Fibroblast of peridontal ligament (primary cell): ENCODE data around the gene IFRD2.

Source experiments
- DNase-seq: peaks from one replicate; pipeline ENCODE4 v3.0.0-alpha.2; 2010; ENCODE audit errors: extremely low read depth

Gene IFRD2, protein sequence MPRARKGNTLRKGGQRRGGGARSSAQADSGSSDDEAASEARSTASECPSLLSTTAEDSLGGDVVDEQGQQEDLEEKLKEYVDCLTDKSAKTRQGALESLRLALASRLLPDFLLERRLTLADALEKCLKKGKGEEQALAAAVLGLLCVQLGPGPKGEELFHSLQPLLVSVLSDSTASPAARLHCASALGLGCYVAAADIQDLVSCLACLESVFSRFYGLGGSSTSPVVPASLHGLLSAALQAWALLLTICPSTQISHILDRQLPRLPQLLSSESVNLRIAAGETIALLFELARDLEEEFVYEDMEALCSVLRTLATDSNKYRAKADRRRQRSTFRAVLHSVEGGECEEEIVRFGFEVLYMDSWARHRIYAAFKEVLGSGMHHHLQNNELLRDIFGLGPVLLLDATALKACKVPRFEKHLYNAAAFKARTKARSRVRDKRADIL

DNA sequence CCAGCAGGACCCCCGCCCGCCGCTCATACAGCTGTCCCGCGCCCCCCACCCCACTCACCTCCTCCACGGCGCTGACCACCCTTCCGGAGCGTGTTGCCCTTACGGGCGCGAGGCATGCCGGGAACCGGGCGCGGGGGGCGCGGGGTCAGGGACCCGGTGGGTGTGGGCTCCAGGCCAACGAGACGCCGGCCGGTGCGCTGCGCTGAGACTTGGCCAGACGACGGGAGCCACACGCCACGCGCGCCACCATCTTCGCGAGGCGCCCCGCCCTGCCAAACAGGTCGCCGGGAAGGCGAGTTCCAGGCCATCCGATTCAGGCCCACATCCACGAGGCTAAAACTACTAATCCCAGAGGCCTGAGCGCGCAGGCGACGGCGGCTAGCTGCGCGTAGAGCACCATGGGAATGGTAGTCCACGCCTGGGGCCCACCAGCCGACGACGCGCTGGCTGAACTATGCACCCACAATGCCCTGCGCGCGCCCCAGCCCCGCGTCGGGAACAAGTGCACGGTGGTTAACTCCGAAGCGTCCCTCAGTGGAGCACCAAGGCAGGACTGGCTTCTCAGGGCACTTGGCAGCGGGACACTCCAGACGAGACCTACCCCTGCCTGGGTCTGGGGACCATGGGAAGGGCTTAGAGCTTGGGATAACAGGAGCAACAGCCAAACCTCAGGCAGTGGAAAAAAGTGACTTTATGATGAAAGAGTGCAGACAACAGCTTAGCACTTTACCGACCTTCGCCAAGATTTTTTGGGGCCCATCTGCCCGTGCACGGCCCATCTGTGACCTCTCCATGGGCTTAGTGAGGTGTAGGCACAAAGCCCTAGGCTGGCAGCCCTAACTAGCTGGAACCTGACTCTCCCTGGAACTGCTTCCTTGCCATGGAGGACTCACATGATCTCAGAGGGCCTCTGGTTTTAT, at the start of gene IFRD2:
TSS of gene IFRD2 (minus strand) at position 271 of the 920 bp plus-strand sequence. CDS start at position 116, 155 bp downstream.
- DNase-seq, result peak; percentile 95

DNA sequence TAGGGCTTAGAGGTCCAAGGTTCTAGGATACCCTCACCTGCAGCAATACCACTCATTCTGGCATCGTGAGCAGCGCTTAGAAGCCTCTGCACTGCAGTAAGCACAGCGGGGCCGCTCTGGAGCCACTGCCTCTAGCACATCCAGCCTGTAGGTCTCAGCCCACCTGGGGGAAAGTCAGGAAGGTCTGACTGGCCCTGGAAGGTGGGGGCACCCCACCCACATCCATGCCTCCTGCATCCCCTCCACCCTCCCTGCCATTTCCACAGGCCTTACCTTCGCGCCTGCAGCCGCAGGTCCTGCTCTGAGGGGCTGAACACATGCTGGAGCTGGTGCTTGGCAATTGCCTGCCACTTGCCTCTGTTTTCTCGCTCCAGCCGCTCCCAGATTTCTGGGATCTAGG, 49.3 kb upstream of the IFRD2 start:
- no peak for DNase-seq

DNA sequence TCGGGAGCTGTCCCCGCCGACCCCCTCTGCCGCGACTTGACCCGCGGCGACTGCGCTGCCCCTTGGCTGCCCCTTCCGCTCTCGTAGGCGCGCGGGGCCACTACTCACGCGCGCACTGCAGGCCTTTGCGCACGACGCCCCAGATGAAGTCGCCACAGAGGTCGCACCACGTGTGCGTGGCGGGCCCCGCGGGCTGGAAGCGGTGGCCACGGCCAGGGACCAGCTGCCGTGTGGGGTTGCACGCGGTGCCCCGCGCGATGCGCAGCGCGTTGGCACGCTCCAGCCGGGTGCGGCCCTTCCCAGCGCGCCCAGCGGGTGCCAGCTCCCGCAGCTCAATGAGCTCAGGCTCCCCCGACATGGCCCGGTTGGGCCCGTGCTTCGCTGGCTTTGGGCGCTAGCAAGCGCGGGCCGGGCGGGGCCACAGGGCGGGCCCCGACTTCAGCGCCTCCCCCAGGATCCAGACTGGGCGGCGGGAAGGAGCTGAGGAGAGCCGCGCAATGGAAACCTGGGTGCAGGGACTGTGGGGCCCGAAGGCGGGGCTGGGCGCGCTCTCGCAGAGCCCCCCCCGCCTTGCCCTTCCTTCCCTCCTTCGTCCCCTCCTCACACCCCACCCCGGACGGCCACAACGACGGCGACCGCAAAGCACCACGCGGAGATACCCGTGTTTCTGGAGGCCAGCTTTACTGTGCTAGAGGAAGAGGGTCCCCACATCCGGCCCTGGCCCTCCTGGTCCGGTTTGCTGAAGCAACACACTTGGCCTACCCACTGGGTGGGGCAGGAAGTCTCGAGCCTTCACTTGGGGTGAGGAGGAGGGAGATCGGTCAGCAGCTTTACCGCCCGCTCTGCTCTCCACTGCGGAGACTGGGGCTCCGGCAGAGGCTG, 48.5 kb upstream of the IFRD2 start, which contains the start of gene RASSF1:
TSS of gene RASSF1 (minus strand) at position 389 of the 882 bp plus-strand sequence. CDS start at position 358, 31 bp downstream.
- DNase-seq, result peak; percentile 37

DNA sequence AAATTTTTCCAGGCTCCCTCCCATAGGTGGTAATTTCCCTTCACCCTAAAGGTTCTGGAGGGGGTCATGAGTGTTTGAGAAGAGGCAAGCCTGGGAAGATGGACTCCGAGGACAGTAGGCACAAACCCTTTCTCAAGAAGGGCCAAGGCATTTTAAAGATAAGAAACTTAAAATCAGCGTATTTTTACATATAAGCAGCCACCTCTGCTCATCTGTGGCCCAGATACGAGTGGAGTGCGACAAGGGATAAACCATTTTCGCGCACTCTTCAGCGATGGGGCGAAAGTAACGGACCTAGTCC, 47.9 kb upstream of the IFRD2 start:
- DNase-seq, result no peak

DNA sequence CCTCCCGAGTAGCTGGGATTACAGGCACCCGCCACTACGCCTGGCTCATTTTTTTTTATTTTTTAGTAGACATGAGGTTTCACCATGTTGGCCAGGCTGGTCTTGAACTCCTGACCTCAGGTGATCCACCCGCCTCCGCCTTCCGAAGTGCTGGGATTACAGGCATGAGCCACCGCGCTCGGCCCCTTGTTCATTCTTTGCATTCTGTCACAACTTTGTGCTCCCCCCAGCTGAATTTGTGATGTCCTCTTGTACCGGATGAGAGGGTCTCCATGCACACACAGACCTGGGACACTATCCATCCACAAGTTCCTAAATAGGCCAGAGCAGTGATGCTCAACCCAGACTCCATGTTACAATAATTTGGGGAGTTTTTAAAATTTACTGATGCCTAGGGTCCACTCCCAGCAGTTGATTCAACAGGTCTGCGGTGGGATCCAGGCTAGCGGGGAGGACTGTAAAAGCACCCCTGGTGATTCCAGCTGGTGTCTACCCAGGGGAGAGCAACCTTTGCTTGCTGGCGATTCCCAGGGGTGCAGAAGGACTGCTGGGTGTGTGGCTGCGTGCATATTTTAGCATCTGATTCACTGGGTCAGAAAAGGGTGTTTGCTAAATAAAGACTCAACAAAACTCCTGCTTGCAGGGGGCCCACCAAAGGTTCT, 47.4 kb upstream of the IFRD2 start:
- peak; percentile 36 for DNase-seq

DNA sequence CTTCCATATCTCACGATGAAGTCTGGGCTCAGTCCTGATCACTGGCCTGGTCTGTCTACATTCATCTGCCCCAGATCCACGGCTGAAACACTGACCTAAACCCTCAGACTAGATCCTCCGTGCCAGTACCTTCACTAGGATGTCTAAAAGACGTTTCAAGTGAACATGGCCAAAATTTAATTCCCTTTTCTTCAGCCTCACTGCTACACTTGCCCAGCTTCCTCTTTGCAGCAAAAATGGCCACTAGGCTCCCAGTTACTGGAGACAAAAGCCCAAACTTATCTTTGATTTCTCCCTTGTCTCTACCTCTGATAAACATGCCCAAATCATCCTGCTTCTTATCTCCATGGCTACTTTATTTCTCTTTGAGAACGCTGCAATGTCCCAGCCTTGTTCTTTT, 46.7 kb upstream of the IFRD2 start:
- no peak for DNase-seq

DNA sequence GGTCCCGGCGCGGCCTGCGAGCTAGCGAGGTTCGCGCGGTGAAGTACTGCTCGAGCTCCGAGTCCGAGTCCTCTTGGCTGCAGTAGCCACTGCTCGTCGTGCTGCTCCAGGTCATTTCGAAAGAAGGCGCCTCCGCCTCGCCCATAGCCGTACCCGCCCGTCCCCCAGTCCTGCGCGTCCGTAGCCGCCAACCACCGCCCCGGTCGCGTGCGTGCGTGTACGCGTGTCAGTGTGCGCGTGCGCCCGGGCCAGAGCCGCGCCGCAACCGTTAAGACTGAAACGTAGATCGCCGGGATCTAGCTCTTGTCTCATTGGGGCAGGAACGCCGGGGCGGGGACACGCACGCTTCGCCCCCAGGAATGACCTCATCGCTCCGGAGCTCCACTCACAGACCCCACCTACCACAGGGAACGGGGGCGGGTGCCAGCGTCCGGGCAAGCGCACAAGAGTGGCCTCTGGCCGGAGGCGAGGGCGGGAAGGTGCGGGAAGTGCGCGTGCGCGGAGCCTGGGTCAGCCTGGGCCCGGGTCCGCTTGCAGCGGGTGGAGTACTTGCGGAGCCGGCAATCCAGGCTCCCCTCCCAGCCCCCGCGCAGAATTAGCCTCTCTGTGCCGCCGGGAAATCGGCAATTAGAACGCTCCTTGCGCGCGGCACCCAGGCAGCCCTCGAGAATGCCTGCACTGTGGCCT, 45.1 kb upstream of the IFRD2 start:
- peak; percentile 99 for DNase-seq

DNA sequence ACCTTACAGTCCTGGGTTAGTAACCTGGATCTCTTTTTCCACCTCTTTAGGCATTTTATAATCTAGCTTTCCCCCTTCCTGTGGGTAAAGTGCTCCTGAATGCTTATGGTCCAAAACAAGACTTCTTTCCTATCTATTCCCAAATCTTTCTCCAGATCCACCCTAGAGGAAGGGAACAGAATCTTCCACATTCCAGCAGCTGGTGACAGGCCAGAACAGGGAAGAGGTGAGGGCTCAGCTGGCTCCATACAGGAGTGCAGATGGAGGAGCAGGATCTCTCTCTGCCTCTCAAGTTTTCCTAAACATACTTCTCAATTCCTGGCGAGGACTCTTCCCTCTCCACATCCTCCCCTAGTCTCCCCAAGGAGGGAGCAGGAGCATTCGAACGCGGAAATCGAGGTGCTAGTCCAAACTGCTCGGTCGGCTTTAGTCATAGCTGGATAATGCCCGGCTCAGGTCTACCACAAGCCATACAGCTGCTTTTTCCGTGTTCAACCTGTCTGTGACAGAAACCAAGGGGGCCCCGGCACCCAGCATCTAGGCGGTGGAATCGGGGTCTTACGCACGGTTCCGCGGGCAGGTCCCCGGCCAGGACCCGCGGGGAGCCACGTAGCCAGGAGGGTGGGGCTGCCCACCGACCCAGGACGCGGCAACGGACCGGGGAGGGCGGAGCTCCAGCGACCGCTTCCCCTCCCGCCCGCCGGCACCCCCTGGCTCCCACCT, 44.4 kb upstream of the IFRD2 start:
- peak; percentile 30 for DNase-seq

DNA sequence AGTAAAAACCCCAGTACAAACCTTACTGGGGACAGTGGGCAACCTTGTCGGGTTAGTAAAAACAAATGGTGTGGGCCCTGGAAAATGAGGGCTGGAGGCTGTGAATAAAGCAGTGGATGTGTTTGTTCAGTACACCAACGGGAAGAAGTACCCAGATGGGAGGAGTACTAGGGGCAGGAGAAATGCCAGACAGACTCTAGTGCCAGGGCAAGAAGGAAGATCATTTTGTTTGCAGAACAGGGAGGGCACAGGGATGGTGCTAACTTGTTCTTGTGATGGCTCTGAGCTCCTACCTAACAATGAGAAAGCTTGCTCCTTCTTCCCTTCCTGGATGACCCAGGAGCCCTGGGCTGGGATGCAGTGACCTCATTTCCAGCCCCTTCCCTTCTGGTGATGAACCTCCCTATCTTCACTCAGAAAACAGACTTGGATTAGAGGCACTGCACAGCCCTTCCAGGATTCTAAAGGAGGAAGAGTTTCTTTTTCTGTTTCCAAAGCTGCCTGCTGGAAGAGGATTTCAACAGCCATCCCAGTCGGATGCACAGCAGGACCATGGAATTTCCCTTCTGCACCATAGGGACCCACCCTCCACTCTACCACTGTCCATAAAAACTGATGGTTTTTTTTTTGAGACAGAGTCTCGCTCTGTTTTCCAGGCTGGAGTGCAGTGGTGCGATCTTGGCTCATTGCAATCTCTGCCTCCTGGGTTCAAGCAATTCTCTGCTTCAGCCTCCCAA, 42.3 kb upstream of the IFRD2 start:
- DNase-seq, result no peak

DNA sequence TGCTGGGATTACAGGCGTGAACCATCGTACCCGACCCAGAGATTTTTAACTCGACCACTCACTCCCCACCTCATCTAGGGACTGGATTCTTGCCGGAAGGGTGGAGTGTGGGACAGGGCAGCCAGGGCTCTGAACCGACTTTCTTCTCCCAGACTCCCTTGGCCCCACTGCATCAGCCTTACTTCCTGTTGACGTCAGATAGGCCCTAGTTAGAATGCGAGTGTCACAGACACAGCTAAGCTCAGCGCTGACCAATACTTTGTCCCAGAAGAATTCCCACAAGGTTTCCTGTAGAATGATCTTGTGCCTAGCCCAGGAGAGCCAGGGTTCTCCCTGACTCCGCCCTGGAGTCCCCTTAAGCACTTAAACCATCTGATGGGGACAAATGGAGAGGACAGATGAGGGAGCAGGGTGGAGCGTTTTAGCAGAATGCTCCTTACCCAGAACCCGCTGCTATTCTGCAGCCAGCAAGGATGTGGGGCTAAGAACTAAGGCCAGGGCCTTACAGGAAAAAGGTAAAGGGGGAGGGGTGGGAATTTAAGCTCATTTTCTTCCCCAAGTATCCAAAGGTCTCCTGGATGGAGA, 41.6 kb upstream of the IFRD2 start:
- peak; percentile 51 for DNase-seq

DNA sequence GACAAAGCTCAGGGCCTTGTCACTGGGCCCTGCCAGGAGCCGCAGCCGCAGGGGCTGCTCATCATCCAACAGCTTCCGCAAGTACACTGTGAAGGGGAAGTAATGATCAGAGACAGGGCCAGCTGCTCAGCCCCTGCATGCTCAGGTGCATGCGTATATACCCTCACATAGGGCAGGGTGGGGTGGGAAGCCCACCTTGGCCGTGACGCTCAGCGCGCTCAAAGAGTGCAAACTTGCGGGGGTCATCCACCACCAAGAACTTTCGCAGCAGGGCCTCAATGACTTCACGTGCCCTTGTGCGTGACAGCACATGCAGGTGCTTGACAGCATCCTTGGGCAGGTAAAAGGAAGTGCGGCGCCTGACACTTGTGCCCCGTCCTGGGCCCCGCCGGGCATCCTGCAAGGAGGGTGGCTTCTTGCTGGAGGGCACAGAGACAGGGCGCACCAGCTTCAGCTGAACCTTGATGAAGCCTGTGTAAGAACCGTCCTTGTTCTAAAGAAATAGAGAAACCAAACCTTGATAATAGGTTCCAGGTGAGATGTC, 39.2 kb upstream of the IFRD2 start:
- DNase-seq, result no peak

DNA sequence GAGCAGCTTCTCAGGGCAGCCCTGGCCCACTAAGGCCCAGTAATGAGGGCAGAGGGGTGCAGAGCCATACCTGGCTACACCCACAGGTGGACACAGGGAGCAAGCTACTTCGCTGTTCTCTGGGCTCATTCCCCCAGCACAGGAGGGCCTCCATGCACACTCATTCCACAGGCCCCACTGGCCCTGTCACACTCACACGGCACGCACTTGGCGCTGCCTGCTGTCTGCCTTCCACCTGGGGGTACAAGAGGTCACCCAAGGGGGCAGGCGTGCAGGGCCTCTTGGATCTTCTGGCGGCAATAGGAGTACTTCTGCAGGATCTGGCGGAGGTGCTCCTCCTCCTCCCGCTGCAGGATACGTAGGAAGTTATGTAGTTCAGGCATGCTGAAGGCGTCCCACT, 38.1 kb upstream of the IFRD2 start:
- no peak for DNase-seq

DNA sequence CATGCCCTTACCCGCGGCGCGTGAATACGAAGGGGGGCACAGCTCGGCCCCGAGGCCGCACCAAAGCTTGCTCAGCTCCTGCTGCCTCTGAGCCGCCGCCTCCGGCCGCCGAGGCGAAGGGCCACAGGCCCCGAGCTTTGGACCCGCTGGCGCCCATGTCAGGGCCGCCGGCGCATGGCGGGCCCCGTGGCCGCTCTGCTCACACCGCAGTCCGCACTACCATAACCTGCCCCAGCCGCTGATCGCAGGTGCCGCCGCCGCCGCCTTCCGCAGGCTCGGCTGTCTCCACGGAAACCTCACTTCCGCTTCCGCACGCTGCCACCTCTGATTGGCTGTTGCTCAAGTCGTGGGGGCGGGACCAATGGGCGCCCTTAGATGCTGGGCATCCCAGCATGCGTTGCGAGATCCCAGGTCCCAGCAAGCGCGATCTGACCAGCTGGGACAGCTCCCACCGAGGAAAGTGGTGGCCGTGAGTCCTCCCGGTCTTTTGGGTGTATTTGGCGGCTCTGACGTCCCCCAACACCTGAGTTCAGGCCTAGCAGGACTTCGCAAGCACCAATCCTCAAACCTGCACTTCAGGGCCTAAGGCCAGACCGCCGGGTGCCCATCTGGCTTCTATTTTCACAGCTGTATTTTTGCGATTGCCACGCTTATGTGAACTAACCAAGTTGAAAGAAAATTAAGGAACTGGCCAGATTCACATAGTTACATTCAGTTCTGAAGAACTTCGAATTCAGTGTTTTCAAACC, 35.9 kb upstream of the IFRD2 start, which contains the start of gene TUSC2:
TSS of gene TUSC2 (minus strand) at position 281 of the 749 bp plus-strand sequence. CDS start at position 157, 124 bp downstream.
- peak; percentile 93 for DNase-seq

DNA sequence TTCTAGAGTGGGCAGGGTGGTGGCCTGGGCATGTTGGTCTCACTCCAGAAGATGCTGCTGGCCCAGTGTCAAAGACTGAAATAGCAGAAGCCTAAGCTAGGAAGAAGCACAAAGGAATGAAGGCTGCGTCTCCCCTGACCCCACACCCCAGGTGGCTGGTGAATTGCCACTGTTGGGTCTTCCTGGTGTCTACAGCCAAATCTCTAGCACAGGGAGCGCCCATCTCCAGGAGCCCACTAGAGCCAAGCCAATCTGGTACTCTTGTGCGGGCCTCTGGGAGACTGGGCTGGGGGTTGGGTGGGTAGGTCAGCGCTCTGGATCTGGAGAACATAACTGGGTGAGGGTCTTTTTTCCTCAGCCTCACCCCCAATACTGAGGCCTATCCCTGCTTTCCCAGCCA, 34.9 kb upstream of the IFRD2 start:
- no peak for DNase-seq

DNA sequence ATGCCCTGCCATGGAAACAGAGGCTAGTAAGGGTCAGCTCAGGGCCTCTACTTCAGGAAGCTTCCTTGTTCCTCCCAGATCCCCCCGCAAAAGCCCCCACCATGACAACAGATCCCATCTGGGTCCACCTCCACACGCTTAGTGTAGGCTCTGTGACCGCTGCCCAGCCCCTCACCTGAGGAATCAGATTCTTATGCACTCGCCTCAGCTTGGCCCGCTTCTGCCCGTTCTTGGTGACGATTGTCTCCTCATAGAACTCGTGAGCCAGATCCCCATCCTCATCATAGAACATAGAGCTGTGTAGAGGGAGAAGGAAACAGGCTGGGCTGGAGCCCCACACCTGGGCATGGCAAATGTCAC, 33.9 kb upstream of the IFRD2 start:
- no peak for DNase-seq

DNA sequence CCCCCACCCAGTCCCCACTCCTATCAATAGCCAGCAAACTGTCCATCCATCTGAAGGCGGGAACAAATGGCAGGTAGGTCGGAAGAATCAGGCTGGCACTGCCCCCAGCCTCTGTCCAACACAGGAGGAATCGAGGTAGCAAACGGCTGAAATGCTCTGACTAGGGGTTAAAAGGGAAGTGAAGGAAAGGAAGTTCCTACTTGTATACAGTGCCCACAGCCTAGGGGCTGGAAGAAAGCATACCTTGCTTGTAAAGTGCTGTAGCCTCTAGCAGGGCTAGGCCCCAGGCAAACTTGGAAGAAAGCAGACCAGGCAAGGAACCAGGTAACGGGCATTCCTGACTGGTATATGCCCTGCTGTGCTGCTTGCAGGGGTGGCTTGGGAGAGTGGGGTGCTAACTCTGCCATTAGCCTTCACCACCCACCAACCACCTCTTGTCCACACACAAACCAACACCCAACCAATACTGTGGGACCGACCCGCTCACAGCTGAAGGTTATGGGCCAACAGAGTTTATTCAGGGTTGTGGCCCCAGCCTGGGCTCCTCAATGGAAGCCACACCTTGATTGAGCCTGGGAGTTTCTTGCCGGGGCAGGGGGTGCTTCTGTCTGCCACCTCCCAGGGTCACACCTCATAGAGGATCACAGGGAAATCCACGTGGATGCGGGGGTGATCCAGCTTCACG, 33.4 kb upstream of the IFRD2 start:
- DNase-seq, result no peak

DNA sequence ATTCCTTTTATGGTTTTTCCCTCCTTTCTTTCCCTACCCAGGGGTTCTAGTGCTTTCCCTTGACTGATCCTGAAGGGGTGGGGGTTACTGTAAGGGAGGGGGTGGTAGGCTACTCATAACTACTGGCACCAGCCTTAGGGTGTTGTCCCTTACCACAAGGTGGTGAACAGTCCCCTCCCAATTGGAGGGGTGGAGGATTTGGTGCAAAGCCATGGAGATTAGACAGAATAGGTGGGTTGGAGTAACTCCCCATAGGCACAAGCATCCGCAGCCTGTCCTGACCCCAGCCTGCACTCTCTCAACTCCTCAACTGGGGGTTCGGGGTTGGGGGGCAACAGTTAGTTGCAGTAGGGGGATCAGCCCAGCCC, 32.9 kb upstream of the IFRD2 start:
- DNase-seq, result no peak
